CD14-positive monocyte (primary cell): ENCODE measurements around the gene WDCP. TPM values are rescaled to one million over a fixed set of nuclear protein-coding genes. Genes with fewer than 3 reads are reported as not detected.

Experiments
- DNase-seq, 3 donors: peaks; one replicate each; pipeline ENCODE4 v3.0.0-alpha.2; 2011 to 2022
- H2AFZ ChIP-seq: 2 replicates; pipeline ENCODE4 v1.6.0; 2012; ENCODE audit warnings: mild to moderate bottlenecking, low read depth, low read length, inconsistent platforms; ENCODE audit not compliant: insufficient read depth, poor library complexity, severe bottlenecking
- H3K27ac ChIP-seq, 2 donors: 1 replicate in 1 of 2; 2 replicates in 1 of 2; pipeline ENCODE4 v1.5.1; 2012 to 2013; ENCODE audit warnings: low read length in 2 of 2, control low read depth in 1 of 2, inconsistent platforms in 1 of 2, low read depth in 1 of 2, mild to moderate bottlenecking in 1 of 2
- H3K27me3 ChIP-seq, 2 donors: one replicate each; pipeline versions ENCODE4 v1.6.0 to v1.6.1; 2011 to 2013; ENCODE audit warnings: low read length in 2 of 2; ENCODE audit not compliant: control insufficient read depth in 2 of 2, insufficient read depth in 2 of 2
- H3K36me3 ChIP-seq, 2 donors: replicated peaks in 1 of 2; 1 replicate in 1 of 2; 2 replicates in 1 of 2; pipeline versions ENCODE4 v1.5.1 to v1.6.1; 2012 to 2013; ENCODE audit warnings: low read length in 2 of 2, control low read depth in 1 of 2, inconsistent platforms in 1 of 2, mild to moderate bottlenecking in 1 of 2; ENCODE audit not compliant: insufficient read depth in 2 of 2, control insufficient read depth in 1 of 2
- H3K4me1 ChIP-seq, 2 donors: 1 replicate in 1 of 2; 2 replicates in 1 of 2; pipeline versions ENCODE4 v1.5.1 to v1.6.1; 2012 to 2013; ENCODE audit warnings: low read length in 2 of 2, control low read depth in 1 of 2, inconsistent platforms in 1 of 2, mild to moderate bottlenecking in 1 of 2, moderate library complexity in 1 of 2; ENCODE audit not compliant: insufficient read depth in 2 of 2, control insufficient read depth in 1 of 2
- H3K4me2 ChIP-seq: replicated peaks from 2 replicates; pipeline ENCODE3; 2012; ENCODE audit warnings: low read length, moderate library complexity, mild to moderate bottlenecking; ENCODE audit not compliant: poor library complexity, severe bottlenecking; ENCODE audit errors: extremely low read depth
- H3K4me3 ChIP-seq, 3 experiments: fragments of 200-600 bp in 1 of 3; sonication (generic) in 1 of 3; replicated peaks in 1 of 3; 1 replicate in 2 of 3; 2 replicates in 1 of 3; pipeline ENCODE4 v1.5.1; 2011 to 2013; ENCODE audit warnings: low read length in 3 of 3, mild to moderate bottlenecking in 3 of 3, control low read depth in 2 of 3, low read depth in 2 of 3, inconsistent platforms in 1 of 3, moderate library complexity in 1 of 3
- H3K79me2 ChIP-seq: 2 replicates; pipeline ENCODE4 v1.6.0; 2012; ENCODE audit warnings: mild to moderate bottlenecking, control low read depth, inconsistent platforms, low read length, moderate library complexity; ENCODE audit not compliant: insufficient read depth
- H3K9ac ChIP-seq: 2 replicates; pipeline ENCODE4 v1.6.0; 2017; ENCODE audit warnings: low read length, mild to moderate bottlenecking; ENCODE audit not compliant: insufficient read depth, poor library complexity, severe bottlenecking
- H3K9me3 ChIP-seq, 2 donors: replicated peaks in 1 of 2; 1 replicate in 1 of 2; 2 replicates in 1 of 2; pipeline versions ENCODE4 v1.5.1 to v1.6.1; 2012 to 2013; ENCODE audit warnings: low read length in 2 of 2, control low read depth in 1 of 2; ENCODE audit not compliant: control insufficient read depth in 1 of 2, insufficient read depth in 1 of 2
- H4K20me1 ChIP-seq: 2 replicates; pipeline ENCODE4 v1.6.0; 2012; ENCODE audit warnings: mild to moderate bottlenecking, low read length, control low read depth, moderate library complexity; ENCODE audit not compliant: insufficient read depth
- H3K27ac Mint-ChIP-seq, 7 donors: one replicate each; pipeline ENCODE4 v1.8.0; 2020; ENCODE audit warnings: mild to moderate bottlenecking in 7 of 7, mixed read lengths in 7 of 7, moderate library complexity in 6 of 7, inconsistent platforms in 2 of 7
- H3K27me3 Mint-ChIP-seq, 3 donors: one replicate each; pipeline ENCODE4 v1.8.0; 2021 to 2022; ENCODE audit warnings: low read depth in 3 of 3, mild to moderate bottlenecking in 3 of 3, mixed read lengths in 3 of 3, moderate library complexity in 3 of 3, inconsistent platforms in 1 of 3
- H3K36me3 Mint-ChIP-seq, 2 donors: one replicate each; pipeline ENCODE4 v1.8.0; 2020; ENCODE audit warnings: mixed read lengths in 2 of 2, inconsistent platforms in 1 of 2, mild to moderate bottlenecking in 1 of 2
- H3K4me1 Mint-ChIP-seq: one replicate; pipeline ENCODE4 v1.8.0; 2020; ENCODE audit warnings: mild to moderate bottlenecking, mixed read lengths
- H3K4me3 Mint-ChIP-seq, 2 donors: one replicate each; pipeline ENCODE4 v1.8.0; 2020; ENCODE audit warnings: mild to moderate bottlenecking in 2 of 2, mixed read lengths in 2 of 2, moderate library complexity in 1 of 2
- H3K9me3 Mint-ChIP-seq, 7 donors: one replicate each; pipeline ENCODE4 v1.8.0; 2020 to 2022; ENCODE audit warnings: mixed read lengths in 7 of 7, mild to moderate bottlenecking in 6 of 7, moderate library complexity in 6 of 7, inconsistent platforms in 2 of 7
- whole genome bisulfite sequencing: methylation state at CpG from one replicate; pipeline ENCODE4 v1.1.5; 2013; ENCODE audit warnings: missing lambda C conversion rate; ENCODE audit not compliant: insufficient coverage; 5-methylcytosine and 5-hydroxymethylcytosine counted together
- intact Hi-C, 2 donors: fragments of 100-400 bp; cut with micrococcal nuclease; formaldehyde crosslinking; loops; one replicate each; pipeline versions ENCODE4 v1.15.0 to v1.15.1; 2023
- polyA plus RNA-seq, 3 donors: library from polyadenylated mRNA; depleted of rRNA in 1 of 3; unstranded in 2 of 3; stranded (reverse) in 1 of 3; fragments of 300-500 nt in 2 of 3; fragments of >200 nt in 1 of 3; fragmentation: Illumina TruSeq in 2 of 3; gene quantifications; 1 replicate in 2 of 3; 2 replicates in 1 of 3; pipeline ENCODE4 v1.2.3, GENCODE V29; 2012 to 2021
- TF ChIP-seq, protein P1 (sequence below): fragments of 200-600 bp; IDR thresholded peaks from one replicate; pipeline ENCODE4 v1.8.0; 2022; ENCODE audit warnings: antibody characterized with exemption, mild to moderate bottlenecking

WDCP gene
- polyA plus RNA-seq, 3 donors = 0.43 to 1.3 (median 0.69) TPM

GRCh38 chr2:24082787-24083566, 35.8 kb upstream of the WDCP start:
- Histone ChIP-seq H2AFZ (peak overlapping the region; percentile 92), H3K36me3 (peaks cover 6 to 31% of the 10 kb centered on the region in 2 donors), H3K4me3 (peak overlapping the region; percentile 42 to 92 (median 74)), H3K27me3 (no peaks in the 10 kb centered on the region), H3K4me2 (peak overlapping the region; percentile 87), H3K9me3 (no peaks in the 10 kb centered on the region), H3K9ac (peak overlapping the region; percentile 76), H3K4me1 (peaks cover 46 to 51% of the 10 kb centered on the region in 2 donors), H3K27ac (peak overlapping the region; percentile 86 to 92), H4K20me1 (no peaks in the 10 kb centered on the region), H3K79me2 (peaks cover 42% of the 10 kb centered on the region)
- Mint-ChIP-seq H3K27me3 (peaks cover 0 to 1% (median 0%) of the 10 kb centered on the region in 3 donors), H3K27ac (peak overlapping the region; percentile 87 to 95 (median 93)), H3K4me3 (peak overlapping the region; percentile 94), H3K9me3 (peaks cover 0 to 3% (median 0%) of the 10 kb centered on the region in 7 donors), H3K36me3 (peaks cover 18 to 35% of the 10 kb centered on the region in 2 donors), H3K4me1 (peaks cover 47% of the 10 kb centered on the region)
- TF ChIP-seq, protein P1, sequence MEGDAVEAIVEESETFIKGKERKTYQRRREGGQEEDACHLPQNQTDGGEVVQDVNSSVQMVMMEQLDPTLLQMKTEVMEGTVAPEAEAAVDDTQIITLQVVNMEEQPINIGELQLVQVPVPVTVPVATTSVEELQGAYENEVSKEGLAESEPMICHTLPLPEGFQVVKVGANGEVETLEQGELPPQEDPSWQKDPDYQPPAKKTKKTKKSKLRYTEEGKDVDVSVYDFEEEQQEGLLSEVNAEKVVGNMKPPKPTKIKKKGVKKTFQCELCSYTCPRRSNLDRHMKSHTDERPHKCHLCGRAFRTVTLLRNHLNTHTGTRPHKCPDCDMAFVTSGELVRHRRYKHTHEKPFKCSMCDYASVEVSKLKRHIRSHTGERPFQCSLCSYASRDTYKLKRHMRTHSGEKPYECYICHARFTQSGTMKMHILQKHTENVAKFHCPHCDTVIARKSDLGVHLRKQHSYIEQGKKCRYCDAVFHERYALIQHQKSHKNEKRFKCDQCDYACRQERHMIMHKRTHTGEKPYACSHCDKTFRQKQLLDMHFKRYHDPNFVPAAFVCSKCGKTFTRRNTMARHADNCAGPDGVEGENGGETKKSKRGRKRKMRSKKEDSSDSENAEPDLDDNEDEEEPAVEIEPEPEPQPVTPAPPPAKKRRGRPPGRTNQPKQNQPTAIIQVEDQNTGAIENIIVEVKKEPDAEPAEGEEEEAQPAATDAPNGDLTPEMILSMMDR = no peak
- no peak for DNase-seq
- intact Hi-C loops = loop anchor here (5.0 kb wide), 3 partner anchors 36 to 256 kb away; partner anchors contain the start of genes ATAD2B (in 1 of the 2), FKBP1B (in 1 of the 2) and WDCP (in 1 of the 2)
- WGBS = 97% methylated on average over 5 of the region's 8 CpGs

DNA sequence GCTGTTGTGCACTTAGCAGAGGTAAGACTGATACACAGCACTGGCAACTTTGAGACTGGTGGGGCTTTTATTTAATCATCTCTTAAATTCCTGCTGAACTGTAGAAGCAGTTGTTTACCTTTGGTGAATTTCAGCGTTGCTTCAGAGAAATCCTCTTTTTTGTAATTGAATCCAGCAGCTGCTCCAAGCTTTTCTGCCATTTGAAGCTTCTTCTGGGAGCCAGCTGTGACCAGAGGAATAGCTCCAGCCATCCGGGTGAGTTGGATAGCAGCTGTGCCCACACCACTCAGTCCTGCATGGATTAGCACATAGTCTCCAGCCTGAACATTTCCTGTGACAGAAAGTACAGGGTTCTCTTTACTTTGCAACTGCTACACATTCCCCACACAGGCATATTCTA, 33.5 kb upstream of the WDCP start:
- H3K36me3 Mint-ChIP-seq = peaks cover 12 to 28% of the 10 kb centered on the region in 2 donors
- WGBS = 100% methylated on average over 2 of the region's 2 CpGs
- TF ChIP-seq, protein P1 = no peak

More for the DNA sequence above, 33.5 kb upstream of the WDCP start:
- H3K9ac ChIP-seq = no peak overlapping the region
- no peak for DNase-seq
- H3K4me1 Mint-ChIP-seq = peaks cover 54% of the 10 kb centered on the region
- H4K20me1 ChIP-seq = no peaks in the 10 kb centered on the region
- no peak overlapping the region for H3K4me3 ChIP-seq
- peaks cover 0 to 1% (median 0%) of the 10 kb centered on the region in 3 donors for H3K27me3 Mint-ChIP-seq
- H3K27ac ChIP-seq = peak overlapping the region in 1 of 2 donors; percentile 92
- H3K36me3 ChIP-seq = peaks cover 4 to 27% of the 10 kb centered on the region in 2 donors
- H3K4me1 ChIP-seq = peaks cover 56 to 65% of the 10 kb centered on the region in 2 donors
- H3K27me3 ChIP-seq = no peaks in the 10 kb centered on the region
- peak overlapping the region in 5 of 7 donors; percentile 30 to 90 (median 38) for H3K27ac Mint-ChIP-seq
- intact Hi-C loops = loop anchor here (5.0 kb wide), 3 partner anchors 33 to 253 kb away; partner anchors contain the start of genes ATAD2B (in 1 of the 2), FKBP1B (in 1 of the 2) and WDCP (in 1 of the 2)
- no peaks in the 10 kb centered on the region for H3K9me3 ChIP-seq
- peaks cover 56% of the 10 kb centered on the region for H3K79me2 ChIP-seq
- peaks cover 0 to 3% (median 0%) of the 10 kb centered on the region in 7 donors for H3K9me3 Mint-ChIP-seq
- H3K4me2 ChIP-seq = no peak overlapping the region
- no peak overlapping the region for H2AFZ ChIP-seq
- no peak overlapping the region for H3K4me3 Mint-ChIP-seq
